Ovary (tissue), 9 donors: Measurements from ENCODE around the gene MTUS2. TPM values are rescaled to one million over a fixed set of nuclear protein-coding genes. Genes with fewer than 3 reads are reported as not detected.
"Not testable (repeated sequence)": the region's sequence is repeated elsewhere in the genome, so short reads cannot be mapped to it uniquely, and the experiment has no call there.

Experiments used
- DNase-seq, 5 donors: peaks; one replicate each; pipeline ENCODE4 v3.0.0-alpha.2; 2019 to 2020
- H3K27ac ChIP-seq, 2 donors: fragments of 200-600 bp; one replicate each; pipeline versions ENCODE4 v1.5.1 to v1.8.0; 2019 to 2022
- H3K27me3 ChIP-seq: fragments of 200-600 bp; one replicate; pipeline ENCODE4 v1.8.0; 2022
- H3K36me3 ChIP-seq: fragments of 200-600 bp; sonication (generic); one replicate; pipeline ENCODE4 v1.5.1; 2019
- H3K4me1 ChIP-seq: one replicate; pipeline ENCODE4 v1.8.1; 2013; ENCODE audit warnings: mild to moderate bottlenecking, moderate library complexity; ENCODE audit not compliant: insufficient read depth
- H3K4me3 ChIP-seq: fragments of 200-600 bp; sonication (generic); one replicate; pipeline ENCODE4 v1.5.1; 2017
- H3K9me3 ChIP-seq, 2 donors: fragments of 200-600 bp in 1 of 2; sonication (generic) in 1 of 2; one replicate each; pipeline versions ENCODE4 v1.5.1 to v1.8.1; 2013 to 2019; ENCODE audit warnings: mild to moderate bottlenecking in 1 of 2, moderate library complexity in 1 of 2
- CTCF ChIP-seq, 3 donors: fragments of 450-650 bp in 2 of 3; fragments of 200-600 bp in 1 of 3; IDR thresholded peaks; one replicate each; pipeline versions ENCODE4 v1.5.1 to v1.8.0; 2016 to 2022; ENCODE audit warnings: antibody characterized with exemption in 3 of 3, mild to moderate bottlenecking in 1 of 3
- EP300 ChIP-seq: sonication (generic); formaldehyde crosslinking; IDR thresholded peaks from one replicate; pipeline ENCODE4 v1.6.1; 2017; ENCODE audit warnings: antibody characterized with exemption
- POLR2A ChIP-seq: fragments of 450-650 bp; IDR thresholded peaks from one replicate; pipeline ENCODE4 v1.6.1; 2017; ENCODE audit warnings: antibody characterized with exemption, mild to moderate bottlenecking, moderate library complexity
- WGBS, 3 donors: extraction: QIAGEN DNeasy Blood & Tissue Kit in 1 of 3; methylation state at CpG; one replicate each; pipeline versions ENCODE4 v1.1.5 to v1.1.7; 2013 to 2017; 5-methylcytosine and 5-hydroxymethylcytosine counted together
- intact Hi-C, 4 donors: fragments of 100-400 bp; cut with DNase I; formaldehyde crosslinking; loops; one replicate each; pipeline versions ENCODE4 v1.11.0 to v1.15.1; 2022 to 2023
- polyA plus RNA-seq, 2 donors: library from polyadenylated mRNA; stranded (reverse); fragments of 200-250 nt in 1 of 2; fragments of 350-450 nt in 1 of 2; fragmentation: Illumina TruSeq in 1 of 2; extraction: RNeasy Lipid Tissue Mini Kit (QIAGEN cat#74804) in 1 of 2; gene quantifications; one replicate each; pipeline ENCODE4 v1.2.3, GENCODE V29; 2013 to 2014
- total RNA-seq, 7 donors: library from RNA; depleted of rRNA in 2 of 7; stranded (reverse); fragments of >200 nt in 2 of 7; fragmentation: NEBNext Ultra II Directional in 3 of 7; extraction: Animal tissue kit (Norgen Biotek cat#: 25700) in 3 of 7; gene quantifications; one replicate each; pipeline versions ENCODE4 v1.1.0 to v1.2.4, GENCODE V29; 2016 to 2023
- donor health status: DM: no; HTN: no; CAD: no; lungs with moderate emphysema.
- donor health status: DM: no; HTN: no; CAD: no.
- donor health status: Bipolar disorder and iron deficiency.
- donor health status: DM: yes; HTN: yes; CAD: no.
- donor health status: DM: no; HTN: no; CAD: no.
- donor health status: DM: yes; HTN: yes; CAD: no.

MTUS2 gene
- total and polyA plus RNA-seq, 9 donors: 1.5 to 8.7 (median 5.4) TPM

GRCh38 chr13:29382021-29382420 lies 561.9 kb downstream of the MTUS2 start:
- TF ChIP-seq EP300 (no peak), CTCF (IDR thresholded peaks at IDR 0.05) (no peak), POLR2A (no peak)
- Histone ChIP-seq H3K4me1 (no peaks in the 10 kb centered on the region), H3K4me3 (no peak overlapping the region), H3K9me3 (no peaks in the 10 kb centered on the region), H3K27ac (no peak overlapping the region), H3K36me3 (no peaks in the 10 kb centered on the region), H3K27me3 (no peaks in the 10 kb centered on the region)
- WGBS, 3 donors: 94 to 95% (median 95%) methylated on average over 6 of the region's 6 CpGs
- intact Hi-C loops: no loop called here
- no peak for DNase-seq

GRCh38 chr13:29383476-29383875 lies 563.3 kb downstream of the MTUS2 start:
- Histone ChIP-seq H3K36me3 (no peaks in the 10 kb centered on the region), H3K4me3 (no peak overlapping the region), H3K9me3 (no peaks in the 10 kb centered on the region), H3K4me1 (no peaks in the 10 kb centered on the region), H3K27me3 (no peaks in the 10 kb centered on the region), H3K27ac (no peak overlapping the region)
- no peak for DNase-seq
- TF ChIP-seq POLR2A (no peak), EP300 (no peak), CTCF (IDR thresholded peaks at IDR 0.05) (no peak)
- intact Hi-C loops: no loop called here
- 67 to 72% (median 70%) methylated on average over 5 of the region's 5 CpGs for WGBS, 3 donors

- TF ChIP-seq CTCF (IDR thresholded peaks at IDR 0.05) (no peak), POLR2A (no peak), EP300 (no peak)
- 27 to 34% (median 33%) methylated on average over 3 of the region's 3 CpGs for WGBS, 3 donors
- Histone ChIP-seq H3K4me3 (no peak overlapping the region), H3K27ac (no peak overlapping the region), H3K27me3 (no peaks in the 10 kb centered on the region), H3K9me3 (no peaks in the 10 kb centered on the region), H3K4me1 (no peaks in the 10 kb centered on the region), H3K36me3 (no peaks in the 10 kb centered on the region)
- intact Hi-C loops: no loop called here
- DNase-seq: no peak
Observed at GRCh38 chr13:29384466-29384865, 564.3 kb downstream of the MTUS2 start.

- no peaks in the 10 kb centered on the region for H3K36me3 ChIP-seq
- H3K27ac ChIP-seq: no peak overlapping the region
- DNase-seq: no peak
- H3K4me1 ChIP-seq: no peaks in the 10 kb centered on the region
- no peaks in the 10 kb centered on the region for H3K9me3 ChIP-seq
- WGBS, 3 donors: 69 to 93% (median 84%) methylated on average over 4 of the region's 4 CpGs
- no peak overlapping the region for H3K4me3 ChIP-seq
- no peaks in the 10 kb centered on the region for H3K27me3 ChIP-seq
- TF ChIP-seq POLR2A (no peak), EP300 (no peak), CTCF (IDR thresholded peaks at IDR 0.05) (no peak)
- intact Hi-C loops: no loop called here
Observed at GRCh38 chr13:29384871-29385270, 564.7 kb downstream of the MTUS2 start.

- intact Hi-C loops: no loop called here
Observed at GRCh38 chr13:29386246-29386645, 566.1 kb downstream of the MTUS2 start.

GRCh38 chr13:29390598-29390997 lies 570.5 kb downstream of the MTUS2 start:
- WGBS, 3 donors: 91 to 93% (median 92%) methylated on average over 9 of the region's 9 CpGs
- DNase-seq, H3K36me3 ChIP-seq, H3K27ac ChIP-seq, H3K27me3 ChIP-seq, H3K4me1 ChIP-seq, H3K4me3 ChIP-seq, intact Hi-C loops, H3K9me3 ChIP-seq: not testable (repeated sequence)

More at GRCh38 chr13:29386246-29386645, 566.1 kb downstream of the MTUS2 start:
- no peaks in the 10 kb centered on the region for H3K27me3 ChIP-seq
- no peaks in the 10 kb centered on the region for H3K4me1 ChIP-seq
- DNase-seq: no peak
- TF ChIP-seq EP300 (no peak), CTCF (IDR thresholded peaks at IDR 0.05) (no peak), POLR2A (no peak)
- no peak overlapping the region for H3K27ac ChIP-seq
- H3K4me3 ChIP-seq: no peak overlapping the region
- 55 to 77% (median 66%) methylated on average over 3 of the region's 3 CpGs for WGBS, 3 donors
- no peaks in the 10 kb centered on the region for H3K9me3 ChIP-seq
- H3K36me3 ChIP-seq: no peaks in the 10 kb centered on the region
